Spinal cord (tissue), 10 donors: Measurements from ENCODE around the gene PSME4. TPM values are rescaled to one million over a fixed set of nuclear protein-coding genes. Genes with fewer than 3 reads are reported as not detected.
A peak's percentile ranks its signal among the peaks of the same experiment; 100 is the strongest.

ENCODE experiments used
- DNase-seq, 6 donors: peaks; one replicate each; pipeline versions ENCODE4 v3.0.0 to v3.0.0-alpha.2; 2013 to 2015; ENCODE audit warnings: low spot score in 6 of 6, low read depth in 4 of 6
- H3K27ac ChIP-seq: one replicate; pipeline ENCODE4 v1.5.1; 2013; ENCODE audit warnings: low read depth, low read length, control low read depth
- H3K27me3 ChIP-seq: one replicate; pipeline ENCODE4 v1.6.1; 2013; ENCODE audit warnings: low read length; ENCODE audit not compliant: control insufficient read depth, insufficient read depth
- H3K36me3 ChIP-seq: one replicate; pipeline ENCODE4 v1.6.1; 2013; ENCODE audit warnings: low read length; ENCODE audit not compliant: control insufficient read depth, insufficient read depth
- H3K4me1 ChIP-seq: one replicate; pipeline ENCODE4 v1.6.1; 2013; ENCODE audit warnings: low read length; ENCODE audit not compliant: control insufficient read depth, insufficient read depth
- H3K4me3 ChIP-seq: one replicate; pipeline ENCODE4 v1.5.1; 2013; ENCODE audit warnings: low read depth, low read length, control low read depth
- H3K9me3 ChIP-seq: one replicate; pipeline ENCODE4 v1.6.1; 2013; ENCODE audit warnings: low read length; ENCODE audit not compliant: control insufficient read depth, insufficient read depth
- WGBS: methylation state at CpG from one replicate; pipeline ENCODE4 v1.1.5; 2013; ENCODE audit warnings: missing lambda C conversion rate; ENCODE audit not compliant: insufficient coverage; 5-methylcytosine and 5-hydroxymethylcytosine counted together
- polyA plus RNA-seq, 2 donors: library from polyadenylated mRNA; unstranded; fragments of 120-200 nt; gene quantifications; one replicate each; pipeline ENCODE4 v1.2.1, GENCODE V29; 2013; ENCODE audit not compliant: insufficient read length in 2 of 2
- total RNA-seq, 2 donors: library from RNA; depleted of rRNA in 1 of 2; stranded (reverse); fragments of 120-200 nt in 1 of 2; fragments of >200 nt in 1 of 2; gene quantifications; one replicate each; pipeline versions ENCODE4 v1.2.3 to v1.2.4, GENCODE V29; 2013 to 2014
- donor health status: healthy.

Gene PSME4
- total and polyA plus RNA-seq, 4 donors = 33.8 to 50.5 (median 40.8) TPM

DNA sequence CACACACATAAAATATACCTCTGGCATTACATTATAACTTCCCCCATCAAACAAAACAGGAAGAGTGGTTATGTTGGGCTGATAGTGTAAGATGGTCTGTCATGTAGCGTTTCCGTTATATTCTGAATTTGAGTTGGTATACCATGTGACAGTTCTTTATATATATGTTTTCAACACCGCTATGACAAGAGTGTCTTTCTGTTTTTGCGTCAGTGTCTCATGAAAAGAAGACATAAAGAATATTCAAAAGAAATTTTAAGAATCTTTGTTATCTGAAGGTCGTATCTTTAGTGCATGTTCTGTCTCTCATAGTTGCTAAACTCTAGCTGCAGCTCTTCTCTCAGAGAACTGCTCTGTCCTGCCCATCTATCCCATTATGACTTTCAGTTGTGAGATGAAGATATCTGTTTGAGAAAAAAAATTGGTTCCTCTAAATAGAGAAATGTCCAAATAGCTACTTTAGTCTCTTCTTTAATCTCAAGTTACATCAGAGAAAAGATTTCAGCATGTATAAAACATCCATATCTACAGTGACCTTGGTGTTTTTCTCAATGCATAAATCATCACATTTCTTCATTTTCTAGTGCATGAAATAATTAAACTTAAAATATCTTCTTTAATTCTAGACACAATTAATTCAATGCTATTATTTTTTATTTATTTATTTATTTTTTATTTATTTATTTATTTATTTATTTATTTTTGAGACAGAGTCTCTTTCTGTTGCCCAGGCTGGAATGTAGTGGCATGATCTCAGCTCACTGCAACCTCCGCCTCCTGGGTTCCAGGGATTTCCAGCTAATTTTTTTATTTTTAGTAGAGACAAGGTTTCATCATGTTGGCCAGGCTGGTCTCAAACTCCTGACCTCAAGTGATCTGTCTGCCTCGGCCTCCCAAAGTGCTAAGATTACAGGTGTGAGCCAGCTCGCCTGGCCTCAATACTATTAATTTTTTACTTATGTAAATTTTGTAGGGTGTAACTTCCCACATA is 24.3 kb upstream of the PSME4 start:
- Histone ChIP-seq H3K9me3 (no peaks in the 10 kb centered on the region), H3K4me3 (no peak overlapping the region), H3K27ac (no peak overlapping the region), H3K27me3 (no peaks in the 10 kb centered on the region), H3K36me3 (peaks cover 2% of the 10 kb centered on the region), H3K4me1 (no peaks in the 10 kb centered on the region)
- 100% methylated on average over 1 of the region's 8 CpGs for WGBS
- no peak for DNase-seq

DNA sequence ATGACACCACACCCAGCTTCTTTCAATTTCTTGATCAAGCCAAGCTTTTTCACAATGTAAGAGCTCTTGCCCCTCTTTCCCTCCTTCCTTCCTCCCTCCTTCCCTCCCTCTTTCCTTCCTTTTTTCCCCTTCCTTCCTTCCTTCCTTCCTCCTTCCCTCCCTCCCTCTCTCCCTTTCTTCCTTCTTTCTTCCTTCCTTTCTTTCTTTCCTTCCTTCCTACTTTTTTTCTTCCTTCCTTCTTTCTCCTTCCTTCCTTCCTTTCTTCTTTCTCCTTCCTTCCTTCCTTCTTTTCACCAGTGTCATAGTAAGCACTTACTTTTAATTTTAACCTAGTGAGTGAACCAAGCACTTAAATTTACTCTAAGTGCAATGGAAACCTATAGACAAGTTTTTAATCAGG is 21.2 kb upstream of the PSME4 start:
- Histone ChIP-seq H3K9me3 (no peaks in the 10 kb centered on the region), H3K27ac (no peak overlapping the region), H3K4me1 (no peaks in the 10 kb centered on the region), H3K27me3 (no peaks in the 10 kb centered on the region), H3K36me3 (peaks cover 2% of the 10 kb centered on the region), H3K4me3 (no peak overlapping the region)
- no peak for DNase-seq

DNA sequence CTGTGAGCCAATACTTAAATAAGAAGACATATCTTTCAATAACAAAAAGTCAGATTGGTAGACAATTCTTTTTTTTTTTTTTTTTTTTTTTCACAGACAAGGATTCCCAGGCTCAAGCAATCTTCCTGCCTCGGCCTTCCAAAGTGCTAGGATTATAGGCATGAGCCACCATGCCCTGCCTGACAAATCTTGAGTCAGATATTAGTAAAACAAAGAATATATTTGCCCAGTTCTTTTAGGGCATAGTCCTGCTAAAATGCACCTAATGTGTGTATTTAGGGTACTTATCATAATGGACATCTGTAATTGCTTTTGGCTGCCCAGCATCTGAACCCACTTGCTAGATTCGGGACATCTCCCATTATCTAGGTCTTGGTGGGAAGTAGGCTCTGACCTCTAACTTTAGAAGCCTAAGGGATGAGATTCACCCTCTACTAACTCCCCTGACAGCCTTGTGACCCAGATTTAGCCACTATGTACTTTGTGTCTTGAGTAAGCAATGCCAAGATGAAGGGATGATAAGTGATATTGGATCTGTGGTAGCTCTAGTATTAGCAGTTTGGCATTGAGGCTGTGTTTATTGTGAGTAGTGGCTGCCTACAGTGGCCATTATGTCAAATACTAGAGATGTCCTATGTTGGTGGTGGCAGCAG is 18.5 kb upstream of the PSME4 start:
- Histone ChIP-seq H3K4me1 (no peaks in the 10 kb centered on the region), H3K9me3 (no peaks in the 10 kb centered on the region), H3K36me3 (peaks cover 2% of the 10 kb centered on the region), H3K27me3 (no peaks in the 10 kb centered on the region), H3K4me3 (no peak overlapping the region), H3K27ac (no peak overlapping the region)
- no peak for DNase-seq
- WGBS = no CpG with 5 or more reads among the region's 2 CpGs

DNA sequence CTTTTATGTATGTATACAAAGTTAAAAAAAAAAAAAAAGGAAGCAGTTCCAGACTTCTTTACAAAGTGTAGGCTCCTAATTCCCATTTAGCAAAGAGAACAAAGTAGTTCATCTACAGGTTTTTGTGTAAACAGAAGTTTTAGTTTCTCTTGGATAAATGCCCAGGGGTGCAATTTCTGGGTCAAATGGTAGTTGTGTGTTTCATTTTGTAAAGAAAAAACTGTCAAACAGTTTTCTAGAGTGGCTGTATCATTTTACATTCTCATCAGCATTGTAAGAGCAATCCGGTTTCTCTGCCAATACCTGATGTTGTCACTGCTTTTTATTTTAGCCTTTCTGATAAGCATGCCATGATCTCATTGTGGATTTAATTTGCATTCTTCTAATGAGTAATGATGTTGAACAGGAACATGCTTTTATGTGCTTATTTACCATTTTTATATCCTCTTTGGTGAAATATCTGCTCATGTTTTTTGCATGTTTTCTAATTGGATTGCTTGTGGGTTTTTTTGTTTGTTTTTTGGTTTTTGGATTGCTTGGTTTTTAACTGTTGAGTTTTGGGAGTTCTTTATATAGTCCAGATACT is 16.6 kb upstream of the PSME4 start:
- no CpG with 5 or more reads among the region's 1 CpG for WGBS
- no peak overlapping the region for H3K27ac ChIP-seq
- H3K27me3 ChIP-seq = no peaks in the 10 kb centered on the region
- no peaks in the 10 kb centered on the region for H3K4me1 ChIP-seq
- no peak overlapping the region for H3K4me3 ChIP-seq
- peak in 2 of 6 donors; percentile 17 to 38 for DNase-seq
- H3K36me3 ChIP-seq = peaks cover 7% of the 10 kb centered on the region
- no peaks in the 10 kb centered on the region for H3K9me3 ChIP-seq

DNA sequence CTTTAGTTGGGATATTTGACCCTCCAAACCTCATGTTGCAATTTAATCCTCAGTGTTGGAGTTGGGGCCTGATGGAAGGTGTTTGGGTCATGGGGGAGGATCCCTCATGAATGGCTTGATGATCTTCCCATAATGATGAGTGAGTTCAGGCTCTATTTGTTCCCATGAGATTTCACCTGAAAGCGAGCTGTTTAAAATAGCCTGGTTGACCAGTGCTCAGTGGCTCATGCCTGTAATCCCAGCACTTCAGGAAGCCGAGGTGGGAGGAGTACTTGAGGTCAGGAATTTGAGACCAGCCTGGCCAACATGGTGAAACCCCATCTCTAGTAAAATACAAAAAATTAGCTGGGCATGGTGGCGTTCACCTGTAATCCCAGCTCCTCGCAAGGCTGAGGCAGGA is 14.9 kb upstream of the PSME4 start:
- Histone ChIP-seq H3K4me3 (no peak overlapping the region), H3K27ac (no peak overlapping the region), H3K27me3 (no peaks in the 10 kb centered on the region), H3K4me1 (no peaks in the 10 kb centered on the region), H3K9me3 (no peaks in the 10 kb centered on the region), H3K36me3 (peaks cover 7% of the 10 kb centered on the region)
- no peak for DNase-seq
- 90% methylated on average over 3 of the region's 4 CpGs for WGBS

DNA sequence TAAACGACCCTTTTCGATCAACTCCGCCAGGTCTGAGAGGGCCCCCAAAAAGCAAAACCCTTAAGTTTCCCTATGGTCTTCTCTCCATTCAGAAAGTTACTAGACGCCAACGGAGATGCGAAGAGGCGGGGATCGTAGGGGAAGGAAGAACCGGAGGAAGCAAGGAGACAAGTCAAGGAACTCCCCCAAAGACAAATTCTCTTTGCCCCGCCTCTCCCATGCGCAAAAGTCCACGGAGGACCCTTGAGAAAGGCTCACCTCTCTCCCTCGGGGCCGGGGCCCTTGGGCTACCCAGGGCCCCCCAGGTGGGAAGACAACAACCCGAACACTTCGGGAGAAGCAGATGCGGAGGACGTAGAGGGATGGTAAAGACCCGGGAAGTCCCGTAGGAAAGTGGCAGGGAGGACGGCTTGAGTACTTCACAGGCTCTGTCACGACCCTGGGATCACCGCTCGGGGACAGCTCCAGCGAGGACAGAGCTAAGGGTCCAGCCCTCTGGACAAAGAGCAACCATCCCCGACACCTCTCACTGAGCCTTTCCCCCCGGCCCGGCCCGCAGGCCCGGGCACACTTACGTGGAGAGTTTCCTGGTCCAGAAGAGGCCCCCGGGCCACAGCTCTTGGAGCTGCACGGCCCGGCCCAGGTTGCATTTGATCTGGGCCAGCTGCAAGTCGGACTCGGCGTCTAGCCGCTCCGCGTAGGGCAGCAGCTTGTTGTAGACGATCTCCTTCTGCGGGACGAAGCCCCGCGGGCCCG is 647 bp downstream of the PSME4 start:
- H3K4me3 ChIP-seq = peak overlapping the region; percentile 92
- peaks cover 12% of the 10 kb centered on the region for H3K4me1 ChIP-seq
- no peaks in the 10 kb centered on the region for H3K9me3 ChIP-seq
- H3K27me3 ChIP-seq = no peaks in the 10 kb centered on the region
- peak in 3 of 6 donors; percentile 38 to 67 (median 59) for DNase-seq
- peak overlapping the region; percentile 96 for H3K27ac ChIP-seq
- 0% methylated on average over 37 of the region's 46 CpGs for WGBS
- peaks cover 9% of the 10 kb centered on the region for H3K36me3 ChIP-seq

DNA sequence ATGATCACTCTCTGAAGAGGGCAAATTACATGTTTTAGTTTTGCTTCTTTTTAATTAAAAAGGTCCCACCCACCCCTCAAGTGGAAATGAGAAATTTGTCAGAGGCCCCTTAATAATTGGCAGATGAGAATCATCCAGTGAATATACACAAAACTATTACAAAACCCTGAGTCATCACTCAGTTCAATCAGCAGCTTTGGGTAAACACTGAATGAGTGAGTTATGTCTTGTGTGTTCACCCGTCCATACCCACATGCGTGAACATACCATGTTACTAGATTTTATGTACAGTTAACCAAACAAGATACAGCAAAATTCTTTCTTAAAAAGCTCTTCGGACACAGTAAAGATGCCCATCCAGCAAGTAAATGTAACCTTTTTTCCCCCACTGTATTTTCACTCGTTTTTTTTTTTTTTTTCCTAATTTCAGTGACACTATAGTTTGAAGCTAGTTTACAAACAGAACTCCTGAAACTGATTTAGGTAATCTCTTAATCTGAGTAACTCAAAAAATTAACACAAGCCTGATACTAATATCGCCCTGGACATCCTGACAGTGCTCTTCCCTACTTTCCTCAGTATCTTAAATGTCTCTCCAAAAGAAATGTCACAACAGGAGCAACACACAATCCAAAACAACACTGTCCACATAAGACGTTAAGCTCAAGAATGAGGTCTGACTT is 1.4 kb downstream of the PSME4 start:
- 3% methylated on average over 2 of the region's 6 CpGs for WGBS
- H3K4me3 ChIP-seq = peak overlapping the region; percentile 92
- H3K4me1 ChIP-seq = peaks cover 12% of the 10 kb centered on the region

DNA sequence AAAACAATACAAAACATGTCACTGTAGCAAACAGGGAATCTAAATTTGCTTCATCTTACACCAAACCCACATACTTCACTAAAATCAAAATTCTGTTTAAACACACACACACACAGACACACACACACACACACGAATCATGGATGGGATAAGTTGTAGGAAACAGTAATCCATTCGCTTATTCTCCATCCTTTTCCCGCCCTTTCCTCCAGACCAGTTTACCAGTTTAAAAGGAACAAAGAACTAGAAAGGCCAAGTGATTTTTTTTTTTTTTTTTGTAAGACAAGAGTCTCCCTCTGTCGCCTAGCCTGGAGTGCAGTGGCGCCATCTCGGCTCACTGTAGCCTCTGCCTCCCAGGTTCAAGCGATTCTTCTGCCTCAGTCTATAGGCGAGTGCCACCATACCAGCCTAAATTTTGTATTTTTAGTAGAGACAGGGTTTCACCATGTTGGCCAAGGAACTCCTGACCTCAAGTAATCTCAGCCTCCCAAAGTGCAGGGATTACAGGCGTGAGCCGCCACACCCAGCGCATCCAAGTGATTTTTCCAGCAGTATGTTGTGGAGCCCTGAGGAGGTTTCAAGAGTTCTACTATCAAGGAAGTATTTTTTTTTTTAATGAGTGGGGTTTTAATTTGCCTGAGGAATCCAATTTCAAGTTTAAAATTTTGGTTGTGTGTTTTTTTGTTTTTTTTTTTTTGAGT is 5.7 kb downstream of the PSME4 start:
- Histone ChIP-seq H3K4me1 (peaks cover 15% of the 10 kb centered on the region), H3K36me3 (no peaks in the 10 kb centered on the region), H3K4me3 (no peak overlapping the region), H3K27ac (no peak overlapping the region), H3K9me3 (no peaks in the 10 kb centered on the region), H3K27me3 (no peaks in the 10 kb centered on the region)
- WGBS = 100% methylated on average over 1 of the region's 11 CpGs
- DNase-seq = no peak

More for the DNA sequence above, 1.4 kb downstream of the PSME4 start:
- peak in 2 of 6 donors; percentile 9 to 15 for DNase-seq
- H3K27ac ChIP-seq = peak overlapping the region; percentile 96
- H3K36me3 ChIP-seq = peaks cover 5% of the 10 kb centered on the region
- H3K9me3 ChIP-seq = no peaks in the 10 kb centered on the region
- no peaks in the 10 kb centered on the region for H3K27me3 ChIP-seq
